Ishikawa (cell line): Measurements from ENCODE around the gene RNF39.

Experiments used
- CEBPB ChIP-seq: IDR thresholded peaks from 2 replicates; pipeline ENCODE4 v1.6.1; 2012
- CREB1 ChIP-seq: IDR thresholded peaks from 2 replicates; pipeline ENCODE4 v1.6.1; 2012; ENCODE audit warnings: low read depth
- EGR1 ChIP-seq: IDR thresholded peaks from 2 replicates; pipeline ENCODE4 v1.6.1; 2012
- EP300 ChIP-seq: IDR thresholded peaks from 2 replicates; pipeline ENCODE4 v1.6.1; 2012; ENCODE audit warnings: borderline replicate concordance
- FOXM1 ChIP-seq: IDR thresholded peaks from 2 replicates; pipeline ENCODE4 v1.6.1; 2012; ENCODE audit warnings: low read depth, borderline replicate concordance
- NFIC ChIP-seq: IDR thresholded peaks from 2 replicates; pipeline ENCODE4 v1.6.1; 2012
- RAD21 ChIP-seq: IDR thresholded peaks from 2 replicates; pipeline ENCODE4 v1.6.1; 2012; ENCODE audit warnings: low read depth
- TAF1 ChIP-seq: IDR thresholded peaks from 2 replicates; pipeline ENCODE4 v1.6.1; 2012; ENCODE audit warnings: low read depth, mild to moderate bottlenecking
- TCF12 ChIP-seq: IDR thresholded peaks from 2 replicates; pipeline ENCODE4 v1.6.1; 2012; ENCODE audit warnings: low read depth
- TEAD4 ChIP-seq: IDR thresholded peaks from 2 replicates; pipeline ENCODE4 v1.6.1; 2012
- YY1 ChIP-seq: IDR thresholded peaks from 2 replicates; pipeline ENCODE4 v1.6.1; 2012; ENCODE audit warnings: low read depth
- ZBTB7A ChIP-seq: IDR thresholded peaks from 2 replicates; pipeline ENCODE4 v1.6.1; 2012; ENCODE audit warnings: low read depth
- TF ChIP-seq, protein P1 (sequence below): IDR thresholded peaks from 2 replicates; pipeline ENCODE4 v1.6.1; 2012
- TF ChIP-seq, protein P2 (sequence below): IDR thresholded peaks from 2 replicates; pipeline ENCODE4 v1.6.1; 2012; ENCODE audit warnings: low read depth, mild to moderate bottlenecking
- TF ChIP-seq, protein P3 (sequence below): IDR thresholded peaks from 2 replicates; pipeline ENCODE4 v1.6.1; 2012

The RNF39 gene

DNA sequence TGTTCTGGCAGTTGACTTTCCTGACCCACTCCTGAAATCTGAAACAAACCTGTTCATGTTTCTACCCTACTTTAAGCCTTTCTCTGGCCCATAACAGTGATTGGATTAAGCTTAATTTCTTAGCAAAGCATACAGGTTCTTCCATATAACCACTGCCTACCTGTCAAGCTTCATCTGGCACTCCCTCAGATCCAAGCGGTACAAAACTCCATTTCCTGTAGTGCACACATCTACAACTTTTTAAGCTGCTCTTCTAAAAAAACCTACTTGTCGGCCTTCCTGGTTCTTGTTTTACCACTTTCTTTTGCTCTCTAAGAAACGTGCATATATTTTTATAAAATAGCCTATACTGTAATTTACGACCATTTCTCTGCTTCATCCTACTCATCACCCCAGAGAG is 9.5 kb downstream of the RNF39 start:
- TF ChIP-seq, protein P1, sequence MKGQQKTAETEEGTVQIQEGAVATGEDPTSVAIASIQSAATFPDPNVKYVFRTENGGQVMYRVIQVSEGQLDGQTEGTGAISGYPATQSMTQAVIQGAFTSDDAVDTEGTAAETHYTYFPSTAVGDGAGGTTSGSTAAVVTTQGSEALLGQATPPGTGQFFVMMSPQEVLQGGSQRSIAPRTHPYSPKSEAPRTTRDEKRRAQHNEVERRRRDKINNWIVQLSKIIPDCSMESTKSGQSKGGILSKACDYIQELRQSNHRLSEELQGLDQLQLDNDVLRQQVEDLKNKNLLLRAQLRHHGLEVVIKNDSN: no peak

DNA sequence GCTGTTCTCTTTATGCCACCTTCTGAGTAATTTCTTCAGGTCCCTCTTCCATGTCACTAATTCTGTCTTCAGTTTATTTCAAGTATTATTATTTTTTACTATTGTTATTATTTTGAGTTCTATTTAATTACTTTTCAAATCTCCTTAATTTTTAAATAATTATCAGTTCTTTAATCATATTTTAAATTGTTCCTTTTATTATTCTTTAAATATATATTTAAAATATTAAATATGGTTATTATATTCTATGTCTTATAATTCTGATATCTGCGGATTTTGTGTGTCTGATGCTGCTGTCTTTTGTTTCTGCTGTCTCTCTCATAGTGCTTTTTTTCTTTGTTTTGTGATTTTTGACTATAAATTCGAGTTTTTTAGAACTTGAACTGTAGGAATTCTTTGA is 12.3 kb downstream of the RNF39 start:
- TF ChIP-seq CREB1 (no peak), YY1 (no peak), ZBTB7A (no peak), EP300 (no peak), TCF12 (no peak), RAD21 (no peak), TEAD4 (no peak), CEBPB (no peak), NFIC (no peak), TAF1 (no peak), EGR1 (no peak), FOXM1 (no peak)
- TF ChIP-seq, protein P2, sequence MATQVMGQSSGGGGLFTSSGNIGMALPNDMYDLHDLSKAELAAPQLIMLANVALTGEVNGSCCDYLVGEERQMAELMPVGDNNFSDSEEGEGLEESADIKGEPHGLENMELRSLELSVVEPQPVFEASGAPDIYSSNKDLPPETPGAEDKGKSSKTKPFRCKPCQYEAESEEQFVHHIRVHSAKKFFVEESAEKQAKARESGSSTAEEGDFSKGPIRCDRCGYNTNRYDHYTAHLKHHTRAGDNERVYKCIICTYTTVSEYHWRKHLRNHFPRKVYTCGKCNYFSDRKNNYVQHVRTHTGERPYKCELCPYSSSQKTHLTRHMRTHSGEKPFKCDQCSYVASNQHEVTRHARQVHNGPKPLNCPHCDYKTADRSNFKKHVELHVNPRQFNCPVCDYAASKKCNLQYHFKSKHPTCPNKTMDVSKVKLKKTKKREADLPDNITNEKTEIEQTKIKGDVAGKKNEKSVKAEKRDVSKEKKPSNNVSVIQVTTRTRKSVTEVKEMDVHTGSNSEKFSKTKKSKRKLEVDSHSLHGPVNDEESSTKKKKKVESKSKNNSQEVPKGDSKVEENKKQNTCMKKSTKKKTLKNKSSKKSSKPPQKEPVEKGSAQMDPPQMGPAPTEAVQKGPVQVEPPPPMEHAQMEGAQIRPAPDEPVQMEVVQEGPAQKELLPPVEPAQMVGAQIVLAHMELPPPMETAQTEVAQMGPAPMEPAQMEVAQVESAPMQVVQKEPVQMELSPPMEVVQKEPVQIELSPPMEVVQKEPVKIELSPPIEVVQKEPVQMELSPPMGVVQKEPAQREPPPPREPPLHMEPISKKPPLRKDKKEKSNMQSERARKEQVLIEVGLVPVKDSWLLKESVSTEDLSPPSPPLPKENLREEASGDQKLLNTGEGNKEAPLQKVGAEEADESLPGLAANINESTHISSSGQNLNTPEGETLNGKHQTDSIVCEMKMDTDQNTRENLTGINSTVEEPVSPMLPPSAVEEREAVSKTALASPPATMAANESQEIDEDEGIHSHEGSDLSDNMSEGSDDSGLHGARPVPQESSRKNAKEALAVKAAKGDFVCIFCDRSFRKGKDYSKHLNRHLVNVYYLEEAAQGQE: no peak
- TF ChIP-seq, protein P3, sequence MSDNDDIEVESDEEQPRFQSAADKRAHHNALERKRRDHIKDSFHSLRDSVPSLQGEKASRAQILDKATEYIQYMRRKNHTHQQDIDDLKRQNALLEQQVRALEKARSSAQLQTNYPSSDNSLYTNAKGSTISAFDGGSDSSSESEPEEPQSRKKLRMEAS: no peak
- TF ChIP-seq, protein P1: no peak

DNA sequence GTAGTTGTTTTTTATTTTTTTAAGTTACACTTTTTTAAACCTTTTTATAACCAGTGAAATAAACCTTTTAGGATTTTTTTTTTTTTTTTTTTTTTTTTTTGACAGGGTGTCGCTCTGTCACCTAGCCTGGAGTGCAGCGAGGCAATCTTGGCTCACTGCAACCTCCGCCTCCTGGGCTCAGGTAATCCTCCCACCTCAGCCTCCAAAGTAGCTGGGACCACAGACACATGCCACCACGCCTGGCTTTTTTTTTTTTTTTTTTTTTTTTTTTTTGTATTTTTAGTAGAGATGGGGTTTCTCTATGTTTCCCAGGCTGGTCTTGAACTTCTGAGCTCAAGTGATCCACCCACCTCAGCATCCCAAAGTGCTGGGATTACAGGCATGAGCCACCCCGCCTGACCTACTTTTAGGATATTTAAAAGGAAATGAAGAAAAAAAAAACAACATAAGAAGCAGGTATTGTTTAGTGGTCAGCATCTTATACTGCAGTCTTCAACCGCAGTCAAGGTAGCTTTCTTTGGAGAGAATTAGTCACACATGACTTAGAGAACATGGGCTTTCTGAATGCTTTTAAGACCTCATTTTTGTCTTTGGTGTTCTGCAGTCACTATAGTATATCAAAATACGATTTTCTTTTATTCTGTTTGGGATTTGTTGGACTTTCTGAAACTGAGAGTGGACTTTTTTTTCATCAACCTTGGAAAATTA is 12.9 kb downstream of the RNF39 start:
- no peak for TF ChIP-seq ZBTB7A
- TF ChIP-seq CREB1: no peak
- TF ChIP-seq, protein P1: no peak
- no peak for TF ChIP-seq TCF12
- no peak for TF ChIP-seq NFIC
- TF ChIP-seq FOXM1: no peak
- TF ChIP-seq CEBPB: no peak
- TF ChIP-seq RAD21: no peak
- TF ChIP-seq YY1: no peak

DNA sequence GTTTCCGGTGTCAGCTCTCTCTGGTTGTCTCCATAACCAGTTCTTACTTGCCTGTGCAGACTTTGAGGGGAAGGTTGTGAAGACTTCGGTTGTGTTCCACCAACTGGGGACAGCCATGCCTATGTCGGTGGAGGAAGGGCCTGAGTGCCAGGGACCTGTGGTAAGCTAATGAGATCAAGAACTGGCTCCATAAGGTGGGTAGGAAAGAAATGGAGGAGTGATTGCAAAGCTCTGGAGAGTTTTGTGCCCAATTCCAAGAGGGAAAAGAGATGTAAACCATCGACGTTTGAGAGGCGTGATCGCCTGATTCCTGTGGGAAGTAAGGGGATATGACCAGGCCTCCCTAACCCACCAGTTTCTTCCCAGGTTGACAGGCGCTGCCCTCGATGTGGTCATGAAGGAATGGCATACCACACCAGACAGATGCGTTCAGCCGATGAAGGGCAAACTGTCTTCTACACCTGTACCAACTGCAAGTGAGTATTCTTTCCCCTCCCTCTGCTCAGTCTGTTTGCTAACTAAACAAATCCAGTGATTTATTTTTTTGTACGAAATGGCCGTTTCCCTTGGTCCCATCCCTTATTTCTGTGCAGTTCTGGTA is 13.6 kb downstream of the RNF39 start:
- TF ChIP-seq YY1: no peak
- TF ChIP-seq, protein P1: no peak
- TF ChIP-seq, protein P2: no peak

DNA sequence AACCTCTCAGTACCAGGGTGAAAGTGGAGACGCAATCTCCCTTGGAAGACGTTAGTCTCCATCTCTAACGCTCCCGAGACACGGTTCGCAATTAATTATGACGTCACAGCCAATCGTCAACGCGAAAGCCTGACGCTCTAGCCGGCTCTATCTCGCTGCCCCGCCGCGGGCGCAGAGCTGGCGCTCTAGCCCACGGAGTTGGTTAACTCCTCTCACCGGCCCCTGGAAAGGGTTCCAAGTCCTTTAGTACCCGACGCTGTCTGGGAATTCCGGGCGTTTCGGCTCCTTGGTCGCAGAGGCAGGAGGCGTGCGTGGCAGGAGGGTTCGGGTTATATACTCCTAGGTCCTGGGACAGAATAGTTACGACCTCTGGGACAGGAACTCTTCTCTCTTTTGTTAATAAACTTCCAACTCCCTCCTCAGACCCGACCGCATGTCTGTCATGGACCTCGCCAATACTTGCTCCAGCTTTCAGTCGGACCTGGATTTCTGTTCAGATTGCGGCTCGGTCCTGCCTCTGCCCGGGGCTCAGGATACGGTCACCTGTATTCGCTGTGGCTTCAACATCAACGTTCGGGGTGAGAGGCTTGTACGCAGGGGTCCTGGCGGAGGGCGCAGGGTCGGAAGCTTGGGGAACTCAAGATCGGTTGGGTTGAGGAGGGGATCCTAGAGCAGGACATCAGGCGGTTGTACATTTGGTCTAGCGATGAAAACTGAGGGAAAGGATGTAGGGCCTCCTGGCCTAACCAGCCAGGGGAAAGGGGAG is 14.3 kb downstream of the RNF39 start, which contains the start of gene POLR1H:
POLR1H (plus strand) TSS at position 174 of the 766 bp plus-strand sequence; CDS start at position 434, 260 bp downstream.
- TF ChIP-seq TAF1: peak; percentile 89
- no peak for TF ChIP-seq ZBTB7A
- no peak; the same call in none of the 2 replicates for TF ChIP-seq TCF12
- TF ChIP-seq, protein P1: 0 out of 2 replicates have a peak, but pooled peaks have one; percentile 1
- TF ChIP-seq EGR1: no peak; the same call in 1 of the 2 replicates
- TF ChIP-seq CREB1: peak; percentile 94
- peak; percentile 30; the same call in 1 of the 2 replicates for TF ChIP-seq TEAD4
- no peak for TF ChIP-seq CEBPB
- TF ChIP-seq RAD21: no peak
- TF ChIP-seq, protein P3: no peak; the same call in 1 of the 2 replicates
- TF ChIP-seq EP300: no peak
- peak; percentile 28; the same call in 1 of the 2 replicates for TF ChIP-seq NFIC
- 0 out of 2 replicates have a peak, but pooled peaks have one; percentile 22 for TF ChIP-seq FOXM1
- peak; percentile 79; the same call in 1 of the 2 replicates for TF ChIP-seq YY1
- TF ChIP-seq, protein P2: no peak
